Psoas muscle (tissue), 8 donors: ENCODE measurements around the gene DMBX1. TPM values are rescaled to one million over a fixed set of nuclear protein-coding genes. Genes with fewer than 3 reads are reported as not detected.

Experiments
- ATAC-seq, 4 donors: fragments of 200-7000 bp; cut with Tn5 transposase; one replicate each; pipeline ENCODE4 v1.9.1; 2020; ENCODE audit warnings: moderate library complexity in 3 of 4, mild to moderate bottlenecking in 2 of 4
- DNase-seq, 2 donors: peaks; one replicate each; pipeline ENCODE4 v3.0.0-alpha.2; 2020
- H3K27ac ChIP-seq: fragments of 200-600 bp; one replicate; pipeline ENCODE4 v1.8.0; 2022
- H3K27me3 ChIP-seq, 3 donors: fragments of 200-600 bp in 1 of 3; one replicate each; pipeline versions ENCODE4 v1.6.1 to v1.8.0; 2013 to 2022; ENCODE audit warnings: low read length in 2 of 3, mild to moderate bottlenecking in 2 of 3, moderate library complexity in 1 of 3; ENCODE audit not compliant: insufficient read depth in 3 of 3
- H3K36me3 ChIP-seq, 2 donors: fragments of 200-600 bp in 1 of 2; one replicate each; pipeline versions ENCODE4 v1.6.1 to v1.8.0; 2013 to 2022; ENCODE audit warnings: low read depth in 1 of 2, mild to moderate bottlenecking in 1 of 2, moderate library complexity in 1 of 2; ENCODE audit not compliant: insufficient read depth in 1 of 2
- H3K4me1 ChIP-seq: fragments of 200-600 bp; one replicate; pipeline ENCODE4 v1.8.0; 2022
- H3K4me3 ChIP-seq: fragments of 200-600 bp; one replicate; pipeline ENCODE4 v1.8.0; 2022; ENCODE audit warnings: mild to moderate bottlenecking
- H3K9me3 ChIP-seq: fragments of 200-600 bp; one replicate; pipeline ENCODE4 v1.8.0; 2022
- WGBS, 3 donors: extraction: QIAGEN DNeasy Blood & Tissue Kit; methylation state at CpG; one replicate each; pipeline versions ENCODE4 v1.1.6 to v1.1.7; 2013; 5-methylcytosine and 5-hydroxymethylcytosine counted together
- intact Hi-C, 2 donors: fragments of 100-400 bp; cut with DNase I; formaldehyde crosslinking; loops; one replicate each; pipeline versions ENCODE4 v1.11.0 to v1.14.2; 2022
- polyA plus RNA-seq, 3 donors: library from polyadenylated mRNA; stranded (reverse); fragments of 200-250 nt; gene quantifications; one replicate each; pipeline ENCODE4 v1.2.3, GENCODE V29; 2013
- total RNA-seq, 4 donors: library from RNA; stranded (reverse); fragmentation: NEBNext Ultra II Directional in 2 of 4; extraction: Animal tissue kit (Norgen Biotek cat#: 25700) in 2 of 4; gene quantifications; one replicate each; pipeline versions ENCODE4 v1.2.1 to v1.2.4, GENCODE V29; 2021 to 2023
- TF ChIP-seq, protein P1 (sequence below): fragments of 200-600 bp; IDR thresholded peaks from one replicate; pipeline ENCODE4 v1.8.0; 2022; ENCODE audit warnings: antibody characterized with exemption
- donor health status: healthy with polysubstance abuse.
- donor health status: DM: no; HTN: no; CAD: no; lungs with moderate emphysema.
- donor health status: Bipolar disorder and iron deficiency.
- donor health status: healthy.
- donor health status: DM: yes; HTN: yes; CAD: no.
- donor health status: DM: no; HTN: no; CAD: no.
- donor health status: DM: no; HTN: no; CAD: no.
- donor health status: DM: yes; HTN: yes; CAD: no.

The DMBX1 gene
- total and polyA plus RNA-seq, 7 donors = not detected

DNA sequence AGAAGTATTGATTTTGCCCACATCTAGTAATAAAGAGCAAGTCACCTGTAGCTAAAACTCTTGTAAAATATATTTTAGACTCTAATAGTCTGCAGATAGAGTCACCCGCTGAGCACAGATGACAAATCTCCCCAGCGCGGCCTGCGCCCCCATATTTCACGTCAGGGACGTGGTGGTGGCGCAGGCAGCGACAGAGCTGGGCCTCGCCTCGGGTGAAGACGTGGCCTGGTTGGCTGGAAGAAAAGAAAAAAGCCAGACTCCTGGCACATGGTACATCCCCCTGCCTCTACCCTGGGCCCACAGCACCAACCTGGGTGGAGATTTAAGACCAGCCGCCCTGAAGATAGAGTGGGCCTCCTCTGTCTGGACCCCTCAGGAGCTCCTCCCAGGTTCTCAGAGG, 6.0 kb upstream of the DMBX1 start:
- Histone ChIP-seq H3K36me3 (no peaks in the 10 kb centered on the region), H3K27me3 (peaks cover 0 to 55% (median 14%) of the 10 kb centered on the region in 3 donors), H3K9me3 (no peaks in the 10 kb centered on the region), H3K4me3 (no peak overlapping the region), H3K4me1 (no peaks in the 10 kb centered on the region), H3K27ac (no peak overlapping the region)
- ATAC-seq = no peak
- intact Hi-C loops = no loop called here
- TF ChIP-seq, protein P1, sequence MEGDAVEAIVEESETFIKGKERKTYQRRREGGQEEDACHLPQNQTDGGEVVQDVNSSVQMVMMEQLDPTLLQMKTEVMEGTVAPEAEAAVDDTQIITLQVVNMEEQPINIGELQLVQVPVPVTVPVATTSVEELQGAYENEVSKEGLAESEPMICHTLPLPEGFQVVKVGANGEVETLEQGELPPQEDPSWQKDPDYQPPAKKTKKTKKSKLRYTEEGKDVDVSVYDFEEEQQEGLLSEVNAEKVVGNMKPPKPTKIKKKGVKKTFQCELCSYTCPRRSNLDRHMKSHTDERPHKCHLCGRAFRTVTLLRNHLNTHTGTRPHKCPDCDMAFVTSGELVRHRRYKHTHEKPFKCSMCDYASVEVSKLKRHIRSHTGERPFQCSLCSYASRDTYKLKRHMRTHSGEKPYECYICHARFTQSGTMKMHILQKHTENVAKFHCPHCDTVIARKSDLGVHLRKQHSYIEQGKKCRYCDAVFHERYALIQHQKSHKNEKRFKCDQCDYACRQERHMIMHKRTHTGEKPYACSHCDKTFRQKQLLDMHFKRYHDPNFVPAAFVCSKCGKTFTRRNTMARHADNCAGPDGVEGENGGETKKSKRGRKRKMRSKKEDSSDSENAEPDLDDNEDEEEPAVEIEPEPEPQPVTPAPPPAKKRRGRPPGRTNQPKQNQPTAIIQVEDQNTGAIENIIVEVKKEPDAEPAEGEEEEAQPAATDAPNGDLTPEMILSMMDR = no peak
- WGBS, 3 donors = 85 to 88% (median 86%) methylated on average over 12 of the region's 12 CpGs
- DNase-seq = no peak

DNA sequence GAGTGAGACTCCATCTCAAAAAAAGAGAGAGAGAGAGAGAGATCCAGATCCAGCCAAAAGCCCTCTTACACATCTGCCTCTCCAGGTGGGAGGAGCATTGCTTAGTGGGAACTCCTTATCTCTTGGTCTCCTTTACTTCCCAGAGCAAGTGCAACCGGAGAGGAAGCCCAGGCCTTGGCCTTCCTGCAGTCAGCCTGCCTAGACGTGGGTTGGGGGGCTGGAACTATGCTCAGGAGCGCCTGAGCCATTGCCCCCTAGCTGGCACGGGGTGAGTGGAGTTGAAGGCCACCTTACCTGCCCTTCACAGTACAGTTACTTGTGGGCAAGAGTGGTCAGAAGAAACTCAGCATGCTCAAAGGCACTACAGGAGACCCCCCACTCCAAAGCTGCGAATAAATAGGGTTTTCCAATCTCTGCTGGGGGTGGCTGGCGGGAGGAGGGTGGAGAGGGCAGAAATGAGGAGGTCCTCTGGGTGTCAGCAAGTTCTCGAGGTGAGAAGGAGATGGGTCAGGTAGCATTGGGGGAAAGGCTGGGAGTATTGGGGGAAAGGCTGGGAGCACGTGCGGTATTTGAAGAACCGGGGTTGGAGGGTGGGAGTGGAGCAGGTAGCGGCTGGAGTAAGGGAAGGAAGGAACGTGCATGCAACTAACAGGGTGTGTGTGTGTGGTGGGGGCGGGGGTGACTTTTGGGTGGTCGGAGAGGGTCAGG, 4.7 kb upstream of the DMBX1 start:
- no peaks in the 10 kb centered on the region for H3K36me3 ChIP-seq
- H3K27me3 ChIP-seq = peaks cover 0 to 69% (median 25%) of the 10 kb centered on the region in 3 donors
- TF ChIP-seq, protein P1 = no peak
- H3K27ac ChIP-seq = no peak overlapping the region
- ATAC-seq = no peak
- no peak overlapping the region for H3K4me3 ChIP-seq
- 40 to 43% (median 40%) methylated on average over 13 to 14 of the region's 14 CpGs for WGBS, 3 donors
- intact Hi-C loops = no loop called here
- no peak for DNase-seq
- peaks cover 11% of the 10 kb centered on the region for H3K4me1 ChIP-seq
- no peaks in the 10 kb centered on the region for H3K9me3 ChIP-seq

DNA sequence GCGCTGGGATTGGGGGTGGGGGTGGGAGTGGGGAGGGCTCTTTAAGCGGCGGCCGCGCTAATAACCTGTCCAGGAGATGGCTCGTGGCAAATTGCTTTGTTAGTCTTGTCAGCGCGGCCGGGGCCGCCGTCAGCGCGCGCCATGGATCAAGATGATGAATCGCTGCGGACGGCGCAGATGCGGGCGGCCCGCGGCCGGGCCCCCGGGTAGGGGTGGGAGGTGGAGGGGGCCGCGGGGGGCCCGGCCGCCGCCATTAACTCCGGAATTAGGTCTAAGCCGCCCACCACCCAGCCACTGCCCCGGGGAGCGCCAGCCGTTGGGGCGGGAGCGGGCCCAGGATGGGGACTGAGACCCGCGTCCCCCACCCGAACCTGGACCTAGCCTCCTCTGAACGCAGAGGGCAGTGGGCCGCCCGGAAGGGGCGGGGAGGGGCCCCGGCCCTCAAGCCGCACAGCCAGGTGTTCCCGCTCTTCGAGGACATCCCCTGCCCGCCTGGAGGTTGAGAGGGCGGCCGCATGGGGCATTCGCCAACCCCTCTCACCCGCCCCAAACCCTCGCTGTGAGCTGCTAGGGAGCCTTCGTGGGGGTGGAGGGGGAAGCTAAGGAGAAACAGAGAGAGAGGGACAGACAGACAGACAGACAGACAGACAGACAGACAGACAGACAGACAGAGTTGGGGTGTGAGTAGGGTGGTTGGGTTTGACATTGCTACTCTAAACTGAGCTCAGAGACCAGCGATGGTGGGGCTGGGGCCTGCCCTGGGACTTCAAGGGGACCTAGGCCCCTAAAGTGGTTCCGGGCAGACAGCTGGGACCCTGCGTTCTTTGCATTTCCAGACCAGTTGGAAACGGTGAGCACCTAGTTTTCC, 3.8 kb upstream of the DMBX1 start:
- 17 to 32% (median 28%) methylated on average over 29 to 58 of the region's 58 CpGs for WGBS, 3 donors
- no peak overlapping the region for H3K27ac ChIP-seq
- no peaks in the 10 kb centered on the region for H3K9me3 ChIP-seq
- ATAC-seq (no peak), DNase-seq (no peak)
- TF ChIP-seq, protein P1 = no peak
- H3K4me3 ChIP-seq = no peak overlapping the region
- no peaks in the 10 kb centered on the region for H3K36me3 ChIP-seq
- H3K27me3 ChIP-seq = peaks cover 0 to 77% (median 31%) of the 10 kb centered on the region in 3 donors
- intact Hi-C loops = no loop called here
- peaks cover 19% of the 10 kb centered on the region for H3K4me1 ChIP-seq

DNA sequence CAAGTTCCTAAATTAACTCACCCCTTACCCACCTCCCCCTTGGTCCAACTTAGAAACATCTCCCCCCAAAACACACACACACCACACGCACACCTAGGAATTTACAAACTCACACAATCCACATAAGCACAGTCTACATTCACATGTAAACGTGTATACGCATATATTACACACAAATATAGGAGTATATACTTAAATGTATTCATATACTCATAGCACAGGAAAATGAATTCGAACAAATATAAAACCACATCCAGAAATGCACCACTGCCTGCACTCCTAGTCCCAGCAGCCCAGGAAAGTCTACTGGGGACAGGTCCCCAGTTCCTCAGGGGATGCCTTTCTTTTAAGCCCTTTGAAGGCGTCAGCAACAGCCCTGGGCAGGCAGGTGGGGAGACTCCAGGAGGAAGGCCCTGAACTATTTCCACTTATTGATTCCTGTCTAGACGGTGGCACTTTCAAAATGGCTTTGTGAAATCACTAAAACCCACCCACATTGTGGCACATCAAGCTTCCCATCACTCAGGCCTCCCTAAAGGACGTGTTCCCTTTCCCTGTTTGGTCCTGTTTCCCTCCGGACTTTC, 3.1 kb upstream of the DMBX1 start:
- 80 to 91% (median 85%) methylated on average over 8 of the region's 8 CpGs for WGBS, 3 donors
- Histone ChIP-seq H3K36me3 (no peaks in the 10 kb centered on the region), H3K4me1 (peaks cover 22% of the 10 kb centered on the region), H3K4me3 (no peak overlapping the region), H3K27ac (no peak overlapping the region), H3K27me3 (peaks cover 0 to 81% (median 36%) of the 10 kb centered on the region in 3 donors), H3K9me3 (no peaks in the 10 kb centered on the region)
- intact Hi-C loops = no loop called here
- no peak for DNase-seq
- ATAC-seq = no peak
- TF ChIP-seq, protein P1 = no peak
